NCI-H1436 (cell line): ENCODE data around the gene SEPSECS.
A peak's percentile ranks its signal among the peaks of the same experiment; 100 is the strongest.

Source experiments
- DNase-seq: peaks from one replicate; lab custom pipeline; 2025; lab: John Stamatoyannopoulos, UW

Gene SEPSECS

GRCh38 chr4:25159837-25160713 lies at the start of gene SEPSECS:
SEPSECS (minus strand) TSS chr4:25160449; CDS start chr4:25160369, 80 bp downstream.
- DNase-seq: peak; percentile 94

- no peak for DNase-seq
These were observed 49.5 kb upstream of the SEPSECS start for GRCh38 chr4:25209702-25210101.

GRCh38 chr4:25207997-25208396 lies 47.7 kb upstream of the SEPSECS start:
- DNase-seq: no peak

GRCh38 chr4:25198713-25199112 lies 38.5 kb upstream of the SEPSECS start:
- DNase-seq: no peak

- DNase-seq: no peak
These were observed 30.2 kb upstream of the SEPSECS start for GRCh38 chr4:25190407-25190806.

- DNase-seq: no peak
These were observed 23.8 kb upstream of the SEPSECS start for GRCh38 chr4:25184056-25184455.

- DNase-seq: no peak
These were observed 22.7 kb upstream of the SEPSECS start for GRCh38 chr4:25182937-25183336.

GRCh38 chr4:25180524-25181131 lies 20.4 kb upstream of the SEPSECS start:
- DNase-seq: no peak

GRCh38 chr4:25178838-25179261 lies 18.6 kb upstream of the SEPSECS start:
- DNase-seq: no peak

- DNase-seq: no peak
These were observed 16.9 kb upstream of the SEPSECS start for GRCh38 chr4:25177147-25177546.

GRCh38 chr4:25174674-25175073 lies 14.4 kb upstream of the SEPSECS start:
- no peak for DNase-seq

GRCh38 chr4:25172961-25173915 lies 13.0 kb upstream of the SEPSECS start:
- DNase-seq: no peak

- DNase-seq: no peak
These were observed 11.1 kb upstream of the SEPSECS start for GRCh38 chr4:25171201-25171865.

- DNase-seq: no peak
These were observed 9.2 kb upstream of the SEPSECS start for GRCh38 chr4:25169446-25169845.

- DNase-seq: no peak
These were observed 5.7 kb upstream of the SEPSECS start for GRCh38 chr4:25165916-25166315.

GRCh38 chr4:25163196-25163595 lies 2.9 kb upstream of the SEPSECS start:
- no peak for DNase-seq

- no peak for DNase-seq
These were observed 2.3 kb upstream of the SEPSECS start for GRCh38 chr4:25162566-25162965.

- no peak for DNase-seq
These were observed 1.3 kb upstream of the SEPSECS start for GRCh38 chr4:25161593-25161950.

GRCh38 chr4:25160714-25161592 lies 704 bp upstream of the SEPSECS start:
- DNase-seq: no peak

GRCh38 chr4:25158817-25159216 lies 1.4 kb downstream of the SEPSECS start:
- no peak for DNase-seq

GRCh38 chr4:25157081-25157480 lies 3.2 kb downstream of the SEPSECS start:
- no peak for DNase-seq
